Measurements from ENCODE around the gene NEDD9.
A peak's percentile ranks its signal among the peaks of the same experiment; 100 is the strongest.

Gene NEDD9

GRCh38 chr6:11161031-11161956 lies 71.2 kb downstream of the NEDD9 start:
- peak overlapping the region; percentile 45 for H3K27ac ChIP-seq
- DNase-seq (ENCODE audit: low read depth, low spot score) = no peak

GRCh38 chr6:11160199-11160598 lies 72.3 kb downstream of the NEDD9 start:
- peak; percentile 57 for DNase-seq (ENCODE audit: low read depth, low spot score)
- peak overlapping the region; percentile 45 for H3K27ac ChIP-seq

- H3K27ac ChIP-seq = no peak overlapping the region
- DNase-seq (ENCODE audit: low read depth, low spot score) = no peak
Measured at GRCh38 chr6:11155589-11155988, 76.9 kb downstream of the NEDD9 start.

GRCh38 chr6:11153447-11153846 lies 79.0 kb downstream of the NEDD9 start:
- H3K27ac ChIP-seq = no peak overlapping the region
- DNase-seq (ENCODE audit: low read depth, low spot score) = no peak

GRCh38 chr6:11152581-11152980 lies 79.9 kb downstream of the NEDD9 start:
- no peak for DNase-seq (ENCODE audit: low read depth, low spot score)
- H3K27ac ChIP-seq = no peak overlapping the region

GRCh38 chr6:11151488-11151887 lies 81.0 kb downstream of the NEDD9 start:
- DNase-seq (ENCODE audit: low read depth, low spot score) = no peak
- no peak overlapping the region for H3K27ac ChIP-seq

GRCh38 chr6:11149551-11149950 lies 82.9 kb downstream of the NEDD9 start:
- DNase-seq (ENCODE audit: low read depth, low spot score) = no peak
- H3K27ac ChIP-seq = no peak overlapping the region

GRCh38 chr6:11146117-11146826 lies 86.2 kb downstream of the NEDD9 start:
- DNase-seq (ENCODE audit: low read depth, low spot score) = peak; percentile 29
- H3K27ac ChIP-seq = no peak overlapping the region

GRCh38 chr6:11144393-11144851 lies 88.0 kb downstream of the NEDD9 start:
- no peak for DNase-seq (ENCODE audit: low read depth, low spot score)
- peak overlapping the region; percentile 75 for H3K27ac ChIP-seq

GRCh38 chr6:11143394-11144371 lies 88.8 kb downstream of the NEDD9 start:
- H3K27ac ChIP-seq = peak overlapping the region; percentile 75
- peak; percentile 85 for DNase-seq (ENCODE audit: low read depth, low spot score)

- DNase-seq (ENCODE audit: low read depth, low spot score) = no peak
- H3K27ac ChIP-seq = no peak overlapping the region
Measured at GRCh38 chr6:11142296-11143027, 90.0 kb downstream of the NEDD9 start.

GRCh38 chr6:11141295-11141694 lies 91.2 kb downstream of the NEDD9 start:
- no peak for DNase-seq (ENCODE audit: low read depth, low spot score)
- no peak overlapping the region for H3K27ac ChIP-seq

GRCh38 chr6:11140056-11140455 lies 92.4 kb downstream of the NEDD9 start:
- DNase-seq (ENCODE audit: low read depth, low spot score) = no peak
- H3K27ac ChIP-seq = peak overlapping the region; percentile 90

GRCh38 chr6:11139051-11139960 lies 93.2 kb downstream of the NEDD9 start:
- peak; percentile 92 for DNase-seq (ENCODE audit: low read depth, low spot score)
- peak overlapping the region; percentile 90 for H3K27ac ChIP-seq

GRCh38 chr6:11136809-11137208 lies 95.7 kb downstream of the NEDD9 start:
- peak overlapping the region; percentile 90 for H3K27ac ChIP-seq
- no peak for DNase-seq (ENCODE audit: low read depth, low spot score)

Data from epithelial cell of prostate (primary cell).